ENCODE measurements around the gene TGFA. TPM values are rescaled to one million over a fixed set of nuclear protein-coding genes. Genes with fewer than 3 reads are reported as not detected.

Gene TGFA
- polyA plus RNA-seq (2013, experiment 1 of 2) = 0.25 TPM
- polyA plus RNA-seq (2013, experiment 2 of 2) = 0.25 TPM

DNA sequence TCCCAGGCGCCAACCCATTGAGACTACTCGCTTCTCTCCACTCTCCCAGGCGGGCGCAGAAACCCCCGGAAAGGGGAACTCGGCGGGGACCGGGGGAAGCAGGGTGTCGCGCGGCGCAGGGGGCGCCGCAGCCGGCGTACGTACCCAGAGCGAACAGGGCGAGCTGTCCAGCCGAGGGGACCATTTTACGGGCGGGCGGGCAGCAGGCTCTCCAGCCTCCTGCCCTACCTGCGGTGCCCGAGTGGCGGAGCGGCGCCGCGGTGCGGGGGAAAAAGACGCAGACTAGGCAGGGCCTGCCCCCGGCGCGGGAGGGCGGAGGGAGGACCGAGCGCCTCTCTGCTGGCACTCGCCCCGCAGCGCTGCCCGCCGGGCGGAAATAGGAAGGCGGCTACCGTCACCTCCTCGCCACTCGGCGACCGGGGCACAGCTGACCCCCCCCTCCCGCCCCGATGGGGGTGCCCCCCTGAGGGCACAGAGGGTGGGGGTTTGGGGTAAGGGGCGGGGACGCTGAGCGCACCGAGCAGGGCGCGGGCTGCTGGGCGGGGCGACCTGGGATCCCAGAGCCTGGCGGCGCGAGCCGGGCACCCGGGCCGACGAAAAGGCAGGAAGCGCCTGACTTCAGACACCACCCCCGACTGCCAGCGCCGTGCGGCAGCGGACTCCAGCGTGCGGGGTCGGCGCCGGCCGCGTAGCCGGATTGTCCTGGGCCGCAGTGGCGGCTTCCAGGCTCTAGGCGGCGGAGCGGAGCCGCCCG is at the start of gene TGFA:
TSS of gene TGFA (minus strand) at position 243 of the 754 bp plus-strand sequence. CDS start at position 184, 59 bp downstream.
- H3K4ac ChIP-seq (ENCODE audit: low read length) = no peak within 1 kb of the TSS
- H2BK5ac ChIP-seq (ENCODE audit: low read length) = no peak within 1 kb of the TSS
- peak within 1 kb of the TSS; percentile 67 for H3K4me2 ChIP-seq (ENCODE audit: insufficient read depth, low read length, poor library complexity, severe bottlenecking)
- no CpG with 5 or more reads among the region's 88 CpGs for WGBS, 2 donors (ENCODE audit: extremely low coverage in 2 of 2, insufficient read length in 2 of 2, insufficient replicate concordance in 1 of 2)
- no peaks in the 10 kb centered on the region for H3K36me3 ChIP-seq (replicated peaks in 1 of 2; ENCODE audit: control insufficient read depth in 2 of 2, insufficient read depth in 2 of 2, low read length in 2 of 2)
- H3K9ac ChIP-seq (ENCODE audit: low read depth, low read length, poor library complexity) = no peak within 1 kb of the TSS
- H4K91ac ChIP-seq (ENCODE audit: low read depth, low read length, poor library complexity) = no peak within 1 kb of the TSS
- peak; percentile 74 for DNase-seq (ENCODE audit: low spot score)
- H2AK5ac ChIP-seq (ENCODE audit: low read depth, low read length) = no peak within 1 kb of the TSS
- H3K4me1 ChIP-seq (ENCODE audit: control insufficient read depth in 2 of 2, insufficient read depth in 1 of 2, low read depth in 1 of 2, low read length in 2 of 2) = peaks cover 0 to 12% of the 10 kb centered on the region in 2 donors
- peak within 1 kb of the TSS; percentile 82 for H3K18ac ChIP-seq (ENCODE audit: low read length)
- peaks cover 10 to 71% (median 30%) of the 10 kb centered on the region in 3 experiments for H3K27me3 ChIP-seq (ENCODE audit: control insufficient read depth in 3 of 3, insufficient read depth in 3 of 3, low read depth in 1 of 3, low read length in 3 of 3)
- H2BK12ac ChIP-seq (ENCODE audit: low read length) = no peak within 1 kb of the TSS
- peak within 1 kb of the TSS; percentile 44 to 79 for H3K4me3 ChIP-seq (ENCODE audit: low read length in 2 of 2)
- no peak within 1 kb of the TSS for H3K14ac ChIP-seq (ENCODE audit: low read length)
- no peak within 1 kb of the TSS for H4K8ac ChIP-seq (ENCODE audit: low read depth, low read length)
- no peaks in the 10 kb centered on the region for H3K9me3 ChIP-seq (replicated peaks in 1 of 2; ENCODE audit: control insufficient read depth in 2 of 2, insufficient read depth in 1 of 2, low read depth in 1 of 2, low read length in 2 of 2)
- H3K79me1 ChIP-seq (ENCODE audit: low read depth, low read length) = no peaks in the 10 kb centered on the region
- no peak within 1 kb of the TSS for H3K27ac ChIP-seq (replicated peaks; ENCODE audit: low read length)
- H3K23ac ChIP-seq (ENCODE audit: low read depth, low read length, poor library complexity) = no peak within 1 kb of the TSS
- peak within 1 kb of the TSS; percentile 93 for H2AFZ ChIP-seq (ENCODE audit: low read length)
- H2BK15ac ChIP-seq (ENCODE audit: low read length) = peak within 1 kb of the TSS; percentile 59
- H2BK120ac ChIP-seq (ENCODE audit: low read depth, low read length) = no peak within 1 kb of the TSS

DNA sequence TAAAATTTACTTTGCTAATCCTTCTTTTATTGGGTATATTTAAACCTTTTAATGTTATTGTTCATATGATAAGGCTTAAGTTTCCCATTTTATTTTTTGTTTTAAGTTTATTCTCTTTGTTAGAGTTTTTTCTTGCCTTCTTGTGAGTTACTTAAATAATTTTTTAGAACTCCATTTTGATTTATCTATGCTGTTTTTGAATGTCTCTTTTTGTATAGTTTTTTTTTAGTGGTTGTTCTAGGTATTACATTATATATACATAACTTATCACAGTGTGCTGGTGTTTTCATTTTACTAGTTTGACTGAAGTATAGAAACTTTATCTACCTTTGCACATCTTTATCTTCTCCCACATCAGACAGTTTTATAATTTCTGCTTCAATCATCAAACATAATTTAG is 49.4 kb upstream of the TGFA start:
- Histone ChIP-seq H2BK15ac (ENCODE audit: low read length) (no peak overlapping the region), H2BK120ac (ENCODE audit: low read depth, low read length) (no peak overlapping the region), H2BK5ac (ENCODE audit: low read length) (no peak overlapping the region), H3K4me2 (ENCODE audit: insufficient read depth, low read length, poor library complexity, severe bottlenecking) (no peak overlapping the region), H3K4me3 (ENCODE audit: low read length in 2 of 2) (no peak overlapping the region), H3K36me3 (replicated peaks in 1 of 2; ENCODE audit: control insufficient read depth in 2 of 2, insufficient read depth in 2 of 2, low read length in 2 of 2) (no peaks in the 10 kb centered on the region), H3K27me3 (ENCODE audit: control insufficient read depth in 3 of 3, insufficient read depth in 3 of 3, low read depth in 1 of 3, low read length in 3 of 3) (peaks cover 0 to 1% (median 0%) of the 10 kb centered on the region in 3 experiments), H3K79me1 (ENCODE audit: low read depth, low read length) (no peaks in the 10 kb centered on the region), H4K91ac (ENCODE audit: low read depth, low read length, poor library complexity) (no peak overlapping the region), H3K14ac (ENCODE audit: low read length) (no peak overlapping the region), H3K18ac (ENCODE audit: low read length) (no peak overlapping the region), H3K23ac (ENCODE audit: low read depth, low read length, poor library complexity) (no peak overlapping the region), H3K27ac (replicated peaks; ENCODE audit: low read length) (no peak overlapping the region), H3K9me3 (replicated peaks in 1 of 2; ENCODE audit: control insufficient read depth in 2 of 2, insufficient read depth in 1 of 2, low read depth in 1 of 2, low read length in 2 of 2) (no peaks in the 10 kb centered on the region), H2AFZ (ENCODE audit: low read length) (no peak overlapping the region), H3K4me1 (ENCODE audit: control insufficient read depth in 2 of 2, insufficient read depth in 1 of 2, low read depth in 1 of 2, low read length in 2 of 2) (no peaks in the 10 kb centered on the region), H4K8ac (ENCODE audit: low read depth, low read length) (no peak overlapping the region), H2AK5ac (ENCODE audit: low read depth, low read length) (no peak overlapping the region), H3K4ac (ENCODE audit: low read length) (no peak overlapping the region), H2BK12ac (ENCODE audit: low read length) (no peak overlapping the region), H3K9ac (ENCODE audit: low read depth, low read length, poor library complexity) (no peak overlapping the region)
- DNase-seq (ENCODE audit: low spot score) = no peak

DNA sequence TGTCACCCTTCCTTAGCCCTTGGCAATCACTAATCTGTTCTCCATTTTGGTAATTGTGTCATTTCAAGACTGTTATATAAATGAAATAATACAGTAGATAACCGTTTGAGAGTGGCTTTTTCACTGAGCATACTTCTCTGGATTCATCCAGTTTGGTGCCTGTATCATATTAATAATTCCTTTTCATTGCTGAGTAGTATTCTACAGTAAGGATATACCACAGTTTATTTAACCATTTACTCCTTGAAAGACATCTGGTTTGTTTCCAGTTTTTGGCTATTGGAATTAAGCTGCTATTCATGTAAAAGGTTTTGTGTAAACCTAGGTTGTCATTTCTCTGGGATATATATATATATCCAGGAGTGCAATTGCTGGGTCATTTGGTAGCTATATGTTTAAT is 44.6 kb upstream of the TGFA start:
- Histone ChIP-seq H3K4me3 (ENCODE audit: low read length in 2 of 2) (no peak overlapping the region), H3K27me3 (ENCODE audit: control insufficient read depth in 3 of 3, insufficient read depth in 3 of 3, low read depth in 1 of 3, low read length in 3 of 3) (no peaks in the 10 kb centered on the region), H3K27ac (replicated peaks; ENCODE audit: low read length) (no peak overlapping the region), H3K9me3 (replicated peaks in 1 of 2; ENCODE audit: control insufficient read depth in 2 of 2, insufficient read depth in 1 of 2, low read depth in 1 of 2, low read length in 2 of 2) (peaks cover 0 to 3% of the 10 kb centered on the region in 2 donors), H3K4me2 (ENCODE audit: insufficient read depth, low read length, poor library complexity, severe bottlenecking) (no peak overlapping the region), H3K18ac (ENCODE audit: low read length) (no peak overlapping the region), H2AK5ac (ENCODE audit: low read depth, low read length) (no peak overlapping the region), H2BK120ac (ENCODE audit: low read depth, low read length) (no peak overlapping the region), H4K91ac (ENCODE audit: low read depth, low read length, poor library complexity) (no peak overlapping the region), H4K8ac (ENCODE audit: low read depth, low read length) (no peak overlapping the region), H3K79me1 (ENCODE audit: low read depth, low read length) (no peaks in the 10 kb centered on the region), H2BK12ac (ENCODE audit: low read length) (no peak overlapping the region), H3K23ac (ENCODE audit: low read depth, low read length, poor library complexity) (no peak overlapping the region), H3K36me3 (replicated peaks in 1 of 2; ENCODE audit: control insufficient read depth in 2 of 2, insufficient read depth in 2 of 2, low read length in 2 of 2) (no peaks in the 10 kb centered on the region), H3K4ac (ENCODE audit: low read length) (no peak overlapping the region), H3K14ac (ENCODE audit: low read length) (no peak overlapping the region), H3K4me1 (ENCODE audit: control insufficient read depth in 2 of 2, insufficient read depth in 1 of 2, low read depth in 1 of 2, low read length in 2 of 2) (peaks cover 4 to 5% of the 10 kb centered on the region in 2 donors), H2BK15ac (ENCODE audit: low read length) (no peak overlapping the region), H3K9ac (ENCODE audit: low read depth, low read length, poor library complexity) (no peak overlapping the region), H2AFZ (ENCODE audit: low read length) (no peak overlapping the region), H2BK5ac (ENCODE audit: low read length) (no peak overlapping the region)
- no CpG with 5 or more reads among the region's 1 CpG for WGBS, 2 donors (ENCODE audit: extremely low coverage in 2 of 2, insufficient read length in 2 of 2, insufficient replicate concordance in 1 of 2)
- no peak for DNase-seq (ENCODE audit: low spot score)

DNA sequence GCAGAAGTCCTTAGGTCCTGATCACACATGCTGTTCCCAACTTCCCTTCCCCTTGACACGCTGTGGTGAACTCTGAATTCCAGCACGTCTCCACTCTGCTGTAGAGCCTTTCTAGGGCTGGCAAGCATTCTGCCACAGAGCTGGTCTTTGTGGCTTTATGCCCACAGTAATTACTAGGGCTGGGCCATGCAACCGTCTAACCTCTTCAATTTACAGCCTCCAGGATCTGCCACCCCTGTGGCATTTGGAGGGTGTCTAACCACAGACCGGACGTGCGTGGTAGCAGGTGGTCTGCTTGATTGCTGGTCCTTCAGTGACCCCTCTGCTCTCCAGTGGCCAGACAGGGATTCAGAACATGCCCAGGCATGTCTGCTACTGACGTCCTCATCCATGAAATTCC is 43.1 kb upstream of the TGFA start:
- Histone ChIP-seq H3K27me3 (ENCODE audit: control insufficient read depth in 3 of 3, insufficient read depth in 3 of 3, low read depth in 1 of 3, low read length in 3 of 3) (no peaks in the 10 kb centered on the region), H4K91ac (ENCODE audit: low read depth, low read length, poor library complexity) (no peak overlapping the region), H2AFZ (ENCODE audit: low read length) (peak overlapping the region; percentile 42), H2AK5ac (ENCODE audit: low read depth, low read length) (no peak overlapping the region), H3K14ac (ENCODE audit: low read length) (no peak overlapping the region), H3K4me2 (ENCODE audit: insufficient read depth, low read length, poor library complexity, severe bottlenecking) (no peak overlapping the region), H3K4me1 (ENCODE audit: control insufficient read depth in 2 of 2, insufficient read depth in 1 of 2, low read depth in 1 of 2, low read length in 2 of 2) (peaks cover 4 to 5% of the 10 kb centered on the region in 2 donors), H4K8ac (ENCODE audit: low read depth, low read length) (no peak overlapping the region), H3K27ac (replicated peaks; ENCODE audit: low read length) (peak overlapping the region; percentile 4), H3K4ac (ENCODE audit: low read length) (no peak overlapping the region), H3K4me3 (ENCODE audit: low read length in 2 of 2) (no peak overlapping the region), H2BK15ac (ENCODE audit: low read length) (no peak overlapping the region), H3K9ac (ENCODE audit: low read depth, low read length, poor library complexity) (no peak overlapping the region), H3K79me1 (ENCODE audit: low read depth, low read length) (no peaks in the 10 kb centered on the region), H3K36me3 (replicated peaks in 1 of 2; ENCODE audit: control insufficient read depth in 2 of 2, insufficient read depth in 2 of 2, low read length in 2 of 2) (no peaks in the 10 kb centered on the region), H2BK120ac (ENCODE audit: low read depth, low read length) (no peak overlapping the region), H2BK5ac (ENCODE audit: low read length) (peak overlapping the region; percentile 57), H2BK12ac (ENCODE audit: low read length) (no peak overlapping the region), H3K23ac (ENCODE audit: low read depth, low read length, poor library complexity) (no peak overlapping the region), H3K18ac (ENCODE audit: low read length) (peak overlapping the region; percentile 84), H3K9me3 (replicated peaks in 1 of 2; ENCODE audit: control insufficient read depth in 2 of 2, insufficient read depth in 1 of 2, low read depth in 1 of 2, low read length in 2 of 2) (peaks cover 0 to 3% of the 10 kb centered on the region in 2 donors)
- DNase-seq (ENCODE audit: low spot score) = no peak
- WGBS, 2 donors (ENCODE audit: extremely low coverage in 2 of 2, insufficient read length in 2 of 2, insufficient replicate concordance in 1 of 2) = no CpG with 5 or more reads among the region's 7 CpGs
